AG09309 (cell line): Measurements from ENCODE around the gene ANKRD65.
"Not testable (repeated sequence)": the region's sequence is repeated elsewhere in the genome, so short reads cannot be mapped to it uniquely, and the experiment has no call there.

Experiments used
- DNase-seq: peaks from one replicate; pipeline ENCODE4 v3.0.0-alpha.2; 2010; ENCODE audit warnings: low read depth
- H3K4me3 ChIP-seq: 2 replicates; pipeline ENCODE4 v1.5.1; 2011; ENCODE audit warnings: mild to moderate bottlenecking, low read depth, low read length, moderate library complexity; ENCODE audit not compliant: control insufficient read depth
- TF ChIP-seq, protein P1 (sequence below): IDR thresholded peaks from 2 replicates; pipeline ENCODE4 v1.5.1; 2011; ENCODE audit warnings: mild to moderate bottlenecking, low read depth, low read length, inconsistent platforms; ENCODE audit not compliant: insufficient read depth, control insufficient read depth; ENCODE audit errors: missing control alignments

The ANKRD65 gene

DNA sequence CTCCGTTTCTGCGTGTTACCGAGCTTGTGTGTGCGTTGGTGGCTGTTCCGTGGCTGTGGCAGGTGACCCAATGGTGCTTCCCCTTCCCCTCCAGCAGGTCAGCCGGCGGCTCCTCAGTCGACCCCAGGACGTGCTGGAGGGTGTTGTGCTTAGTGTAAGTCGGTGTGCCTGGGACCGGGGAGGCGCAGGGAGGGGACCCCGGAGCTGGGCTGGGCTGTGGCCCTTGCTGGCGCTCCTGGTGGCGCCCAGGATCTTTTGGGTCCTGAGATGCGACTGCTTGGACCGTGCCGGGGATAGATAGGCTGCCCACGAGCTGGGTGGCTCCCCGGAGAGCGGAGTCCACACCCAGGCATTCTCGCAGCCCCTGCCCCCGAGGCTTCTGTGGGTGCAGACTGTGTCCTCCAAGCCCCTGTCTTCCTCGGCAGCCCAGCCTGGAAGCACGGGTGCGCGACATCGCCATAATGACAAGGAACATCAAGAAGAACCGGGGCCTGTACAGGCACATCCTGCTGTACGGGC lies 34.3 kb upstream of the ANKRD65 start:
- no peak for DNase-seq
- TF ChIP-seq, protein P1, sequence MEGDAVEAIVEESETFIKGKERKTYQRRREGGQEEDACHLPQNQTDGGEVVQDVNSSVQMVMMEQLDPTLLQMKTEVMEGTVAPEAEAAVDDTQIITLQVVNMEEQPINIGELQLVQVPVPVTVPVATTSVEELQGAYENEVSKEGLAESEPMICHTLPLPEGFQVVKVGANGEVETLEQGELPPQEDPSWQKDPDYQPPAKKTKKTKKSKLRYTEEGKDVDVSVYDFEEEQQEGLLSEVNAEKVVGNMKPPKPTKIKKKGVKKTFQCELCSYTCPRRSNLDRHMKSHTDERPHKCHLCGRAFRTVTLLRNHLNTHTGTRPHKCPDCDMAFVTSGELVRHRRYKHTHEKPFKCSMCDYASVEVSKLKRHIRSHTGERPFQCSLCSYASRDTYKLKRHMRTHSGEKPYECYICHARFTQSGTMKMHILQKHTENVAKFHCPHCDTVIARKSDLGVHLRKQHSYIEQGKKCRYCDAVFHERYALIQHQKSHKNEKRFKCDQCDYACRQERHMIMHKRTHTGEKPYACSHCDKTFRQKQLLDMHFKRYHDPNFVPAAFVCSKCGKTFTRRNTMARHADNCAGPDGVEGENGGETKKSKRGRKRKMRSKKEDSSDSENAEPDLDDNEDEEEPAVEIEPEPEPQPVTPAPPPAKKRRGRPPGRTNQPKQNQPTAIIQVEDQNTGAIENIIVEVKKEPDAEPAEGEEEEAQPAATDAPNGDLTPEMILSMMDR = no peak
- H3K4me3 ChIP-seq = no peak overlapping the region

DNA sequence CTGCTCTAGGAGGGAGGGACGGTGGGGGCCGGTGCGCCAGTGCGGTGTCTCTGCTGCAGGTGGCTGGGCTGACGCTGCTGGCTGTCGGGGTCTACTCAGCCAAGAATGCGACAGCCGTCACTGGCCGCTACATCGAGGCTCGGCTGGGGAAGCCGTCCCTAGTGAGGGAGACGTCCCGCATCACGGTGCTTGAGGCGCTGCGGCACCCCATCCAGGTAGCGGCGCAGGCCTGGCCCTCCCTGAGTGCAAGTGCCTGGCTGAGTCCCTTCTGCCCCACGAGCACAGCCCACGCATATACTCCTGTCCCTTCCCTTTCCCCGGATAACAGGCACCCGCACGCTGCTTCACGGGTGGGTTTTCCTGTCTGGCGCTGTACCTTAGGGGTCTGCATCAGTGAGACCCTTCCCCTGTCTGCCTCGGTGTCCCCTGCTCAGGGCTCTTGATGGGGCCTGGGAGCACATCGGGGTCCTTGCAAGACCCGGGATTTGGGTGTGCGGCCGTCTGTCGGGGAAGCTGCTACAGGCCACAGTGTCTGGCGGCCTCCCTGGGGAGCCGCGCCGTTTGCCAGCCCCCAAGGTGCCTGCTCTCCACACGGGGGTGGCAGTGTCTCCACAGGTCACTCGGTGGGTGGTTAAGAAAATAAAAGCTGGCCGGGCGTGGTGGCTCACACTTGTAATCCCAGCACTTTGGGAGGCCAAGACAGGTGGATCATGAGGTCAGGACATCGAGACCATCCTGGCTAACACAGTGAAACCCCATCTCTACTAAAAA lies 33.4 kb upstream of the ANKRD65 start:
- DNase-seq, H3K4me3 ChIP-seq: not testable (repeated sequence)

DNA sequence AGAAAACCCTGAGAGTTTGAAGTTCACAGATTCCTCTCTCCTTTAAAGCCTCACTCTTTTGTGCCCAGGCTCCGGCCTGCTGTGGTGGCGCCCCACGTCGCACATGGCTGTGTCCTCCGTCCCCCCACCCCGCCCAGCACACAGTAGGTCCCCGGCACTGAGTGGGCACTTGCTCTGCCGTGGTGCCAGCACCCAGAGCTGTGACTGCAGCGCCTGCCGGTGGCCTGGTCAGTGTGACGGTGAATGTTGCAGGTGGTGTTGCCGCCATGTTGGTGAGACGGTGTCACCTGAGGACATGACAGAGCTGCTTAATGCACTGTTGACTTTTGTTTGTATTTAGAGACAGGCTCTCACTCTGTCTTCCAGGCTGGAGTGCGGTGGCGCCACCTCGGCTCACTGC lies 31.8 kb upstream of the ANKRD65 start:
- TF ChIP-seq, protein P1 = no peak
- no peak overlapping the region for H3K4me3 ChIP-seq
- no peak for DNase-seq

DNA sequence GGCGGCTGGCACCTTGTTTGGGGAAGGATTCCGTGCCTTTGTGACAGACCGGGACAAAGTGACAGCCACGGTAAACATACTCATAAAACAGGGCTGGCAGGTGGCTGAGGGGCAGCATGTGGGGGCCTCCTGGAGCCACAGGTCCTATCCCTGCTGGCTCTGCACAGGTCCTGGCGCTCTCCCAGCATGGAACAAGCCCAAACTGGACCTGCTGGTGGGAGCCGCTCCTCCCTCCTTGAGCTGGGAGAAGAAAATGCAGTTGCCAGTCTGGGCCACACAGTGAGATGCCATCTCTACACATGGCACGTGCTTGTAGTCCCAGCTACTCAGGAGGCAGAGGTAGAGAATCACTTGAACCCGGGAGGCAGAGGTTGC lies 31.3 kb upstream of the ANKRD65 start:
- not testable (repeated sequence) for DNase-seq, H3K4me3 ChIP-seq

DNA sequence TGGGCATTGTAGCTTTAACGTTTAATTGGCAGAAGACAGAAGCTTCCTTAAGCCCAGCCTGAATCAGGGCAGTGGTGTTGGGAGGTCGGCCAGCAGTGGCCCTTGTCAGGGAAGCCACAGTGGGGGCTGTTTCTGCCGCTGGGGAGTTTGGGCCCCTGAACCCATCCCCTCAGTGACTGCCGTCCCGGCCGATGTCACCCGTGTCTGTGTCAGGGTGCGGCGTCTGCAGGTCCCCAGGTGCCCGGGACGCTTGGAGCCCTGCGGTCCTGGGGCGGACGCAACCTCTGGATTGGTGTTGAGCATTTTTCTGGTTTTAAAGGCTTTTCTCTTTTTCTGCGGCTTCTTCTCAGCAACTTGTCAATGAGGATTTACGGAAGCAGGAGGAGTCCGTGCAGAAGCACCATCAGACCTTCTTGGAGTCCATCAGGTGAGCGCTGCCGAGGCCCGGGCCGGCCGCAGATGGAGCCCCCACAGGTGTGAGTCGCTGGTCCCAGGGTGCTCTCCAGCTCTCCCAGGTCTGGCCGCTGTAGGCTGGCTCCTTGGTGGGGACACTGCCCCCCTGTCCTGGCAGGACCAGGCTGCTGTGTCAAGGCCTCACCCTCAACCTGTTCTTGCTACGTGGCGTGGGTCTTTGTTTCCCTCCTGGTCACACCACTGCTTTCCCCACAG lies 30.8 kb upstream of the ANKRD65 start:
- no peak for DNase-seq
- TF ChIP-seq, protein P1 = no peak

DNA sequence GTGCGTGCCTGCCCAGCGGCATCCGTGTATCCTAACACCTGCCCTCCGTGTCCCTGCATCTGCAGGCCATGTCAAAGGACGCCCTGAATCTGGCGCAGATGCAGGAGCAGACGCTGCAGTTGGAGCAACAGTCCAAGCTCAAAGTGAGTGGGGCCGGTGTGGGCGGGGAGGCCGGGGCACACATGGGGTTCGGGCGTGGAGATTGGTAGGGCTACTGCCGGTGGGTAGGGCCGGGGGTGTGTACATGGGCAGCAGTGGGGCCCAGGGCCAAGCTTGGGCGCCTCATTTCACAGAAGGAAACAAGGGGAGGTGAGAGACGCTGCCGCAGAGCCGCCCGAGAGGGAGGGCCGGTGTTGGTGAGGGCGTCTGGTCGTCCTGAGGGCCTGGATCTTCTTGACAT lies 29.5 kb upstream of the ANKRD65 start:
- not testable (repeated sequence) for H3K4me3 ChIP-seq, DNase-seq

More for the DNA sequence above, 30.8 kb upstream of the ANKRD65 start:
- H3K4me3 ChIP-seq = no peak overlapping the region

DNA sequence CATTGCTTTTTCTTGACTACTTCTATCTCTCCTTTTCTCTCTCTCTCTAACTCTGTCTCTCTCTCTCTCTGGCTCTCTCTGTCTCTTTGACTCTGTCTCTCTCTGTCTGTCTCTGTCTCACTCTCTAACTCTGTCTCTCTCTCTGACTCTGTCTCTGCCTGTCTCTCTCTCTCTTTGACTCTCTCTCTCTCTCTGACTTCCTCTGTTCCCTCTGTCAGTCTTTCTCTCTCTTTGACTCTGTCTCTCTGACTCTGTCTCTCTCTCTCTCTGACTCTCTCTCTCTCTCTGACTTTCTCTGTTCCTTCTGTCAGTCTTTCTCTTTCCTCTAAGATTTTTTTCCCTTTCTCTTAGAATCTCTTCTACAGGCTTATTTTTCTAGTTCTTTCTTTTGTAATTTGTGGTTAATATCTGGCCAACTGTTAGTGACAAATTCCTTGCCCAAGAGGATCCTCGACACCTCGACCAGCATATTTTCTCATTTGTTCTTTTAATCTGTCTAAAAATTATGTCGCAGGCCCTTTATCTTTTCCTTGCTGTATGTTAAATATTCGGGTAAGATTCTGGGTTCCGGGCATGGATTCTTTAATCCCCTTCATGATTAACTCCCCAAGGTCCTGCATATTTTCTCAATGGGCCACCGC lies 28.1 kb upstream of the ANKRD65 start, which contains the start of gene ATAD3C:
ATAD3C (plus strand) TSS at position 591 of the 641 bp plus-strand sequence. CDS start 995 bp downstream, outside the sequence.
- no peak within 1 kb of the TSS for H3K4me3 ChIP-seq
- no peak for DNase-seq
- TF ChIP-seq, protein P1 = no peak

DNA sequence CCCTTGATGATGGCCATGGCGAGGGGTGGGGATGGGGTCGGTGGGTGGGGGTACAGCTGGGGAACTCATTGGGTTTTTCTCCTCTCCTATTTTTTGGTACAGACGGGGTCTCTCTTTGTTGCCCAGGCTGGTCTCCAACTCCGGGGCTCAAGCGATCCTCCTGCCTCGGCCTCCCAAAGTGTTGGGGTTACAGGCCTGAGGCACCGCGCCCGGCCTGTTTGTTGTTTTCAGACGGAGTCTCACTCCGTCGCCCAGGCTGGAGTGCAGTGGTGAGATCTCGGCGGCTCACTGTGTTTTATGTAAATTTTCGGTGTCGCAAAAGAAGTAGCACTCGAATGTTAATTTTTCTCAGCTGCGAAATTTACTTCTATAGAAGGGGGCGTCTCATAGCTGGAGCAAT lies 25.6 kb upstream of the ANKRD65 start:
- not testable (repeated sequence) for DNase-seq, H3K4me3 ChIP-seq
